H1 (cell line): Measurements from ENCODE around the gene IQCN. TPM values are rescaled to one million over a fixed set of nuclear protein-coding genes. Genes with fewer than 3 reads are reported as not detected.

Source experiments
- CBX5 ChIP-seq: fragments of 300-800, 300-1000 bp; sonication (generic); IDR thresholded peaks from 2 replicates; pipeline ENCODE4 v1.7.1; 2016; ENCODE audit warnings: antibody characterized with exemption, low read length, low read depth
- MAFK ChIP-seq: IDR thresholded peaks from 2 replicates; pipeline ENCODE4 v1.6.1; 2012; ENCODE audit warnings: low read depth, mild to moderate bottlenecking, improper control_type of control experiment, low read length
- polyA plus RNA-seq, 7 experiments: library from polyadenylated mRNA; depleted of rRNA in 3 of 7; stranded (reverse) in 5 of 7; unstranded in 2 of 7; fragments of >200 nt in 5 of 7; fragments of 200-250 nt in 2 of 7; gene quantifications; 1 replicate in 5 of 7; 2 replicates in 1 of 7; 4 replicates in 1 of 7; pipeline versions ENCODE4 v1.2.1 to v1.2.3, GENCODE V29; 2011 to 2013; ENCODE audit warnings: missing spikeins in 2 of 7, mixed read lengths in 2 of 7
- total RNA-seq: library from RNA; stranded (reverse); fragmentation: NEBNext Ultra II Directional; extraction: Animal tissue kit (Norgen Biotek cat#: 25700); gene quantifications from 2 replicates; pipeline ENCODE4 v1.2.1, GENCODE V29; 2021

IQCN gene
- total and polyA plus RNA-seq, 2 of the 8 experiments (the other 6 are each of a cell fraction or from before 2014, with no cell fraction given): 0.36 to 1.0 TPM

DNA sequence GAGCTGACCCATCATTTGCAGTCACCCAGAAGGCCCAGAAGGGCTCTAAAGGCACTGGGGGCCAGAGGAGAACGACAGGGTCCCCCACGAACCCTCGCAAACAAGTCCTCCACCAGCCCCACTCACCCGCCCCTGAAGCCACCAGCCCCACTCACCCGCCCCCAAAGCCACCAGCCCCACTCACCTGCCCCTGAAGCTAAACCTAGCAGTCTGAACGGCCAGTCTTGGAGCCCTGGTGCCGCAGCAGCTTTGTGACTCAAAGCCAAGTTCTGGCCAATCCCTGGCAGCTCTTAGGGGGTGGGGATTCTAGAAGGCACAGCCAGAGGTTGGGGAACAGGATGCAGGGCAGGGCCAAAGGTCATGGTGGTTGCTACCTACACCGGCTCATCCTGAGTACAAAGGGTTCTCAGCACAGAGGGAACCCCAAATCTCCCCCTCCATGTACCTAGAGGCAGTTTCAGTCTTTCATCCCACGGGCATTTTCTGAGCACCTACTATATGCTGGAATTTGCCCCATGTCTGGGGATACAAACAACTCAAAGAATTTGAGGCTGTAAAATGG, at the start of gene IQCN (continued):
- TF ChIP-seq MAFK (no peak), CBX5 (no peak)
